ENCODE data around the gene SDF2. TPM values are rescaled to one million over a fixed set of nuclear protein-coding genes. Genes with fewer than 3 reads are reported as not detected.
A peak's percentile ranks its signal among the peaks of the same experiment; 100 is the strongest.

The SDF2 gene
- polyA plus RNA-seq, 2 donors: 20.7 to 40.6 TPM

- Histone ChIP-seq H3K9me3 (ENCODE audit: control insufficient read depth in 2 of 2, insufficient read depth in 1 of 2, low read depth in 1 of 2, low read length in 1 of 2) (no peaks in the 10 kb centered on the region), H3K36me3 (ENCODE audit: control insufficient read depth in 2 of 2, insufficient read depth in 2 of 2, low read length in 1 of 2) (no peaks in the 10 kb centered on the region), H3K4me1 (ENCODE audit: control insufficient read depth in 2 of 2, insufficient read depth in 2 of 2, low read length in 1 of 2) (peaks cover 0 to 5% of the 10 kb centered on the region in 2 donors), H3K27ac (ENCODE audit: low read depth in 2 of 2, low read length in 1 of 2) (peak overlapping the region; percentile 98 to 99), H3K27me3 (ENCODE audit: control insufficient read depth in 1 of 2, insufficient read depth in 2 of 2, low read length in 2 of 2) (no peaks in the 10 kb centered on the region), H3K4me3 (ENCODE audit: low read depth in 1 of 2, low read length in 2 of 2) (peak overlapping the region; percentile 68 to 71)
- 7 to 8% methylated on average over 40 of the region's 40 CpGs for WGBS, 2 donors
Measured at GRCh38 chr17:28599311-28600184, 62.2 kb downstream of the SDF2 start.

- H3K27me3 ChIP-seq (ENCODE audit: control insufficient read depth in 1 of 2, insufficient read depth in 2 of 2, low read length in 2 of 2): no peaks in the 10 kb centered on the region
- peak within 1 kb of the TSS; percentile 68 to 71 for H3K4me3 ChIP-seq (ENCODE audit: low read depth in 1 of 2, low read length in 2 of 2)
- H3K36me3 ChIP-seq (ENCODE audit: control insufficient read depth in 2 of 2, insufficient read depth in 2 of 2, low read length in 1 of 2): no peaks in the 10 kb centered on the region
- H3K27ac ChIP-seq (ENCODE audit: low read depth in 2 of 2, low read length in 1 of 2): peak within 1 kb of the TSS; percentile 98 to 99
- peaks cover 0 to 5% of the 10 kb centered on the region in 2 donors for H3K4me1 ChIP-seq (ENCODE audit: control insufficient read depth in 2 of 2, insufficient read depth in 2 of 2, low read length in 1 of 2)
- no peaks in the 10 kb centered on the region for H3K9me3 ChIP-seq (ENCODE audit: control insufficient read depth in 2 of 2, insufficient read depth in 1 of 2, low read depth in 1 of 2, low read length in 1 of 2)
- 0 to 1% methylated on average over 42 to 44 of the region's 44 CpGs for WGBS, 2 donors
Measured at GRCh38 chr17:28598799-28599310, 62.9 kb downstream of the SDF2 start, which contains the start of gene SPAG5. Gene SPAG5 (minus strand): TSS chr17:28599025. CDS start chr17:28598946, 79 bp downstream.

- Histone ChIP-seq H3K27ac (ENCODE audit: low read depth in 2 of 2, low read length in 1 of 2) (no peak overlapping the region), H3K4me3 (ENCODE audit: low read depth in 1 of 2, low read length in 2 of 2) (peak overlapping the region; percentile 68 to 71), H3K4me1 (ENCODE audit: control insufficient read depth in 2 of 2, insufficient read depth in 2 of 2, low read length in 1 of 2) (peaks cover 0 to 5% of the 10 kb centered on the region in 2 donors), H3K36me3 (ENCODE audit: control insufficient read depth in 2 of 2, insufficient read depth in 2 of 2, low read length in 1 of 2) (no peaks in the 10 kb centered on the region), H3K27me3 (ENCODE audit: control insufficient read depth in 1 of 2, insufficient read depth in 2 of 2, low read length in 2 of 2) (no peaks in the 10 kb centered on the region), H3K9me3 (ENCODE audit: control insufficient read depth in 2 of 2, insufficient read depth in 1 of 2, low read depth in 1 of 2, low read length in 1 of 2) (no peaks in the 10 kb centered on the region)
- WGBS, 2 donors: 2 to 4% methylated on average over 17 of the region's 17 CpGs
Measured at GRCh38 chr17:28598389-28598788, 63.3 kb downstream of the SDF2 start.

Other genes with a start within 250 kb of the SDF2 start
- gene SLC13A2, start 188.3 kb downstream of the SDF2 start, polyA plus RNA-seq: under 1 TPM in 1 of 2 donors, not detected in 1; 0.02 TPM
- gene FOXN1, start 155.6 kb downstream of the SDF2 start, polyA plus RNA-seq: 10 to 100 TPM in 1 of 2 donors, 1 to 10 TPM in 1; 8.8 to 10.6 TPM
- 10 to 100 TPM; 15.3 to 20.1 TPM for gene UNC119, start 109.3 kb downstream of the SDF2 start, polyA plus RNA-seq
- gene PIGS, start 90.4 kb downstream of the SDF2 start, polyA plus RNA-seq: 10 to 100 TPM in 1 of 2 donors, 1 to 10 TPM in 1; 9.8 to 30.7 TPM
- gene ALDOC, start 85.0 kb downstream of the SDF2 start, polyA plus RNA-seq: 10 to 100 TPM; 21.3 to 24.0 TPM
- 10 to 100 TPM; 11.6 to 19.7 TPM for gene SPAG5, start 62.9 kb downstream of the SDF2 start, polyA plus RNA-seq
- 1 to 10 TPM; 2.0 to 6.7 TPM for gene RSKR, start 47.7 kb downstream of the SDF2 start, polyA plus RNA-seq
- gene BLTP2, start 16.7 kb downstream of the SDF2 start, polyA plus RNA-seq: 10 to 100 TPM; 19.2 to 23.5 TPM
- gene SUPT6H, start 299 bp upstream of the SDF2 start, polyA plus RNA-seq: 10 to 100 TPM; 21.4 to 29.2 TPM
- gene PROCA1, start 50.0 kb upstream of the SDF2 start, polyA plus RNA-seq: 1 to 10 TPM in 1 of 2 donors, under 1 TPM in 1; 0.59 to 2.0 TPM
- 10 to 100 TPM; 31.5 to 42.2 TPM for gene RAB34, start 56.0 kb upstream of the SDF2 start, polyA plus RNA-seq
- 1,000 to 10,000 TPM in 1 of 2 donors, 100 to 1,000 TPM in 1; 745 to 1,436 TPM for gene RPL23A, start 58.1 kb upstream of the SDF2 start, polyA plus RNA-seq
- gene TLCD1, start 64.3 kb upstream of the SDF2 start, polyA plus RNA-seq: 10 to 100 TPM; 12.5 to 16.9 TPM
- 1 to 10 TPM; 2.6 to 5.3 TPM for gene NEK8, start 66.9 kb upstream of the SDF2 start, polyA plus RNA-seq
- 10 to 100 TPM; 30.0 to 34.6 TPM for gene TRAF4, start 82.1 kb upstream of the SDF2 start, polyA plus RNA-seq
- 1 to 10 TPM; 5.6 to 7.3 TPM for gene FAM222B, start 180.9 kb upstream of the SDF2 start, polyA plus RNA-seq
- gene ERAL1, start 193.1 kb upstream of the SDF2 start, polyA plus RNA-seq: 10 to 100 TPM; 24.0 to 32.4 TPM
- 10 to 100 TPM; 33.0 to 52.3 TPM for gene FLOT2, start 235.8 kb upstream of the SDF2 start, polyA plus RNA-seq
- 10 to 100 TPM in 1 of 2 donors, 1 to 10 TPM in 1; 9.4 to 15.6 TPM for gene DHRS13, start 241.2 kb upstream of the SDF2 start, polyA plus RNA-seq